Measurements from ENCODE around the gene ZNF397.

Gene ZNF397

DNA sequence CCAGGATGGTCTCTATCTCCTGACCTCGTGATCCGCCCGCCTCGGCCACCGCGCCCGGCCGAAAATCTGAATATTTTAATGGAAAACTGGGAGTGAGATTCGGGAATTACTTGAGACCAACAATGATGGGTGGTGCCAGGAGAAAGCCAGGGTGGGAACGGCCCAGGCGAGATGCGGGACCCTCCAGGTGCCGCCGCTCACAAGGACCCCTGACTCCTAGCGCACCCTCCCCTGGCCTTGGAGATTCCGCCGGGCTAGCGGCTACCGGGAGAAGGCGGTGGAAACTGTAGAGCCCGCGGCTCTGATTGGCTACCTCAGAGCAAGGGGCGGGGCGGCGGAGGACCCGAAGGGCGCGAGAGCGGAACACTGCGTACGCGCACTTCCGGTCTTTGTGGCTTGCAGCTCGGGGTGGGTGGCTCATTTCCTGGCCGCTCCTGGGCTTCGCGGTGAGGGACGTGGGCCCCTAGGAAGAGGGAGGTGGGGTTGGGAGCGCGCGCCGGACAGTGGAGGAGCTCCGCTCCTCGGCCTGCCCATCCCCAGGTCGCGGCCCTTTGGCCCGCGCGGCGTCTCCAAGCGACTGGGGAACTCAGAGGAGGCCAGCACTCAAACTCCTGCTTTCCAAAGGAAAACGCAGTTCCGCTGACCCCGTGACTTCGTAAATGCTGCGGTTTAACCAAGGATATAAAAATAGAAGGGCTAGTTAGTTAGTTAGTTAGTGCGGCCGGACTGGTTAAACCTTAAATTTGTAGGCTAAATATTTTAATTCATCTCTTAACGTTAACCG lies at the start of gene ZNF397:
Gene ZNF397, plus strand, starts transcription at position 371 of the 784 bp plus-strand sequence. CDS start 1,437 bp downstream, outside the sequence.
- peak; percentile 89 for DNase-seq (ENCODE audit: low read depth)
- TF ChIP-seq, protein P1, sequence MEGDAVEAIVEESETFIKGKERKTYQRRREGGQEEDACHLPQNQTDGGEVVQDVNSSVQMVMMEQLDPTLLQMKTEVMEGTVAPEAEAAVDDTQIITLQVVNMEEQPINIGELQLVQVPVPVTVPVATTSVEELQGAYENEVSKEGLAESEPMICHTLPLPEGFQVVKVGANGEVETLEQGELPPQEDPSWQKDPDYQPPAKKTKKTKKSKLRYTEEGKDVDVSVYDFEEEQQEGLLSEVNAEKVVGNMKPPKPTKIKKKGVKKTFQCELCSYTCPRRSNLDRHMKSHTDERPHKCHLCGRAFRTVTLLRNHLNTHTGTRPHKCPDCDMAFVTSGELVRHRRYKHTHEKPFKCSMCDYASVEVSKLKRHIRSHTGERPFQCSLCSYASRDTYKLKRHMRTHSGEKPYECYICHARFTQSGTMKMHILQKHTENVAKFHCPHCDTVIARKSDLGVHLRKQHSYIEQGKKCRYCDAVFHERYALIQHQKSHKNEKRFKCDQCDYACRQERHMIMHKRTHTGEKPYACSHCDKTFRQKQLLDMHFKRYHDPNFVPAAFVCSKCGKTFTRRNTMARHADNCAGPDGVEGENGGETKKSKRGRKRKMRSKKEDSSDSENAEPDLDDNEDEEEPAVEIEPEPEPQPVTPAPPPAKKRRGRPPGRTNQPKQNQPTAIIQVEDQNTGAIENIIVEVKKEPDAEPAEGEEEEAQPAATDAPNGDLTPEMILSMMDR (IDR thresholded peaks at IDR 0.05; ENCODE audit: low read depth, low read length, missing control alignments), result no peak
- H3K4me3 ChIP-seq (ENCODE audit: low read depth, low read length), result peak within 1 kb of the TSS; percentile 78

DNA sequence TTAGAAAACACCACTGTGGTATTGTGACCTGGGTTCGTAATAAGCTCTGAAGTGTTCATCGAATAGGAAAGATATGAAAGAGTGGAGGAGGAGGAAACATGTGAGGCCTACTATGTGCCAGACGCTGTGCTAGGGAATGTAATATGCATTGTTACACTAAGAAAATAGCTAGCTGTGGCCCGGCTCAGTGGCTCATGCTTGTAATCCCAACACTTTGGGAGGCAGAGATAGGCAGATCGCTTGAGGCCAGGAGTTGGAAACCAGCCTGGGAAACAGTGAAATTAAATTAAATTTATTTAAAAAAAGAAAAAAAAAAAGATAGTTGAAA lies 49.2 kb upstream of the ZNF397 start:
- no peak for DNase-seq (ENCODE audit: low read depth)
- no peak overlapping the region for H3K4me3 ChIP-seq (ENCODE audit: low read depth, low read length)
- TF ChIP-seq, protein P1 (IDR thresholded peaks at IDR 0.05; ENCODE audit: low read depth, low read length, missing control alignments), result no peak

DNA sequence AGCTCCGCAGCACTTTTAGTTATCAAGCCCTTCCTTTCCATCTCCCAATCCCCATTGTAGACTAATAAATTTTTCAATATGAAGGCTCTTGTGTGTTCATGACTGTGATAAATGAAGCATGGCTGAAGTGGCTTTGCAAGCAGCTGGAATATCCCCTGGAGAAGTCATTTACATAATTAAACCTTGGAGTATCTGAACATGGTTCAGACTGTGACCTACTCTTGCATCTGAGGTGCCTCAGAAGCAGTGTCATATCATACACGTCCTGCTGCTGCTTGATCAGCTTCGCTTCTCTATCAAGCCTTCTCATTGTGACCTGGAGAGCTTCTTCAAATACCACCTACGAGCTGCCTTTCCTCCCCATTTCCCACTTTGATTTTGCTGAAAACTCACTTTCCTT lies 48.4 kb upstream of the ZNF397 start:
- DNase-seq (ENCODE audit: low read depth), result no peak
- no peak overlapping the region for H3K4me3 ChIP-seq (ENCODE audit: low read depth, low read length)
- TF ChIP-seq, protein P1 (IDR thresholded peaks at IDR 0.05; ENCODE audit: low read depth, low read length, missing control alignments), result no peak

DNA sequence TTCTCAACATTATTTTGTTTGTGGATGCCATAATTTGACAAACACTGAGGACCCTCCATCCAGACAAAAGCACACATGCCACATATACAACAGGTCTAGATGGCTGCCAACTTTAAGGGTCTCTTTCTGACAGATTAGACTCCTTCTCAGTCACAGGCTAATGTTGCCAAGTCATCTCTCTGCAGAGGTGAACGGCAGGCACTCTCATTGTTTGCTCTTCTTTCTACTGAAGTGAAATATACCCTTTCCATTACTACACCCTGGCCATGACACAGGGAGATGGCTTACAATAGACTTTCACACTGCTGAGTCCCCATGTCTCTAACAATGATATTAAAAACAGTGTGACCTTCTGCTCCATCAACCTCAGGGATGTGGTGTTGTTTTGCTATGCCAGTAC lies 47.5 kb upstream of the ZNF397 start:
- no peak overlapping the region for H3K4me3 ChIP-seq (ENCODE audit: low read depth, low read length)
- TF ChIP-seq, protein P1 (IDR thresholded peaks at IDR 0.05; ENCODE audit: low read depth, low read length, missing control alignments), result no peak
- no peak for DNase-seq (ENCODE audit: low read depth)

DNA sequence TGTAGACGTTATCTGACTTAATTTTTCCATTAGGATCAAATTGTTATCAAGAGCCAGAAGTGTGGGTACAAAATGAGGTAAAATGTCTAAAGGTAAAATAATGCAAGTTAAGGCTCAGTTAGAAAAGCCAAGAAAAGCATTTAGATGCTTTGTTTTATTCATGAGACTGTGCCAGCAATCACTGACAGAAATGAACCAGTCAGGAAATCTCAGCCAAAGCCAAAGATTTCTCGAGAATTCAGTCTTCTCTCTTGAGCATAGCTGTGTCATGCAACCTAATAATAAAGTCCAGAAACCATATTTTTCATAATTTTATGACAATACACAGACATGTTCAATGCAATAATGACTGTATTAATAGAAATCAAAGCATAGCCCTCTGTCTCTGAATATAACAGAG lies 43.5 kb upstream of the ZNF397 start:
- no peak overlapping the region for H3K4me3 ChIP-seq (ENCODE audit: low read depth, low read length)
- TF ChIP-seq, protein P1 (IDR thresholded peaks at IDR 0.05; ENCODE audit: low read depth, low read length, missing control alignments), result no peak
- DNase-seq (ENCODE audit: low read depth), result no peak

DNA sequence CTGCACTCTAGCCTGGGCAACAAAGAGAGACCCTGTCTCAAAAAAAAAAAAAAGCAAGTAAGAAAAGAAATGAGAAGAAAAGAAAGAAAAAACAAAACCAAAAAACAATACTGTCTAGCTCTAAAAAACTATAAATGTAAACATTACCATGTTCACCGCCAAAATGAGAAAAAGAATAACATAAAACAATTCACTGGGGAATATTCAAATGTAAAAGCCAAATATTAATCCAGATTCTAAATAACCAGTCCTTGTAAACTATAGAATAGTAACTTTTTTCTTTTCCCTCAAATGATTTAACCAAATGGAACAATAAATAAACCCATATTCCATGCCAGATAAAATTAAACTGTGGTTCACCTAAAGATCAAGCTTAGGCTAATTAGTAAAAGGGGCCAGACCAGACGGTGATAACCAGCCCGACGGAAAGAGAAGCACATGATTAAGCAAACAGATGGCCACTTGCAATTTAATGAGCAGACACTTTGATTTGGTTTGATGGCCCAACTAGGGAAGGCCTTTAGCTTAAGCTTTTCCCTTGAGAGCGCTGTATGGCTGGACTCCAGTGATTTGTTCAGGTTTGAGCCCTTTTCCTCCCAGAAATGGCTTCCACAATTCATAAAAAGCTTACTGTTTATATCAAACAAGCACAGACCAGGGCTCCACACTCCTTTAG lies 39.4 kb upstream of the ZNF397 start:
- TF ChIP-seq, protein P1 (IDR thresholded peaks at IDR 0.05; ENCODE audit: low read depth, low read length, missing control alignments), result no peak
- no peak for DNase-seq (ENCODE audit: low read depth)

More for the DNA sequence above, 39.4 kb upstream of the ZNF397 start:
- H3K4me3 ChIP-seq (ENCODE audit: low read depth, low read length), result no peak overlapping the region

Data from GM12864 (cell line).